ENCODE data around the gene DCUN1D5.

The DCUN1D5 gene

GRCh38 chr11:103079833-103080232, 12.1 kb downstream of the DCUN1D5 start:
- no peak overlapping the region for H3K4me3 ChIP-seq (replicated peaks in 1 of 2; ENCODE audit: low read depth in 2 of 2, low read length in 2 of 2)
- TF ChIP-seq CTCF (IDR thresholded peaks at IDR 0.05; ENCODE audit: low read depth, low read length), result no peak
- DNase-seq (ENCODE audit: low read depth in 2 of 2), result peak; percentile 6 to 41

GRCh38 chr11:103078710-103079109, 13.2 kb downstream of the DCUN1D5 start:
- no peak for DNase-seq (ENCODE audit: low read depth in 2 of 2)
- no peak overlapping the region for H3K4me3 ChIP-seq (replicated peaks in 1 of 2; ENCODE audit: low read depth in 2 of 2, low read length in 2 of 2)
- no peak for TF ChIP-seq CTCF (IDR thresholded peaks at IDR 0.05; ENCODE audit: low read depth, low read length)

- no peak for DNase-seq (ENCODE audit: low read depth in 2 of 2)
- H3K4me3 ChIP-seq (replicated peaks in 1 of 2; ENCODE audit: low read depth in 2 of 2, low read length in 2 of 2), result no peak overlapping the region
- TF ChIP-seq CTCF (IDR thresholded peaks at IDR 0.05; ENCODE audit: low read depth, low read length), result no peak
These were observed 14.4 kb downstream of the DCUN1D5 start for GRCh38 chr11:103077554-103077953.

GRCh38 chr11:103076361-103076760, 15.6 kb downstream of the DCUN1D5 start:
- TF ChIP-seq CTCF (IDR thresholded peaks at IDR 0.05; ENCODE audit: low read depth, low read length), result no peak
- DNase-seq (ENCODE audit: low read depth in 2 of 2), result no peak
- H3K4me3 ChIP-seq (replicated peaks in 1 of 2; ENCODE audit: low read depth in 2 of 2, low read length in 2 of 2), result no peak overlapping the region

GRCh38 chr11:103071008-103071407, 21.0 kb downstream of the DCUN1D5 start:
- TF ChIP-seq CTCF (IDR thresholded peaks at IDR 0.05; ENCODE audit: low read depth, low read length), result no peak
- H3K4me3 ChIP-seq (replicated peaks in 1 of 2; ENCODE audit: low read depth in 2 of 2, low read length in 2 of 2), result no peak overlapping the region
- no peak for DNase-seq (ENCODE audit: low read depth in 2 of 2)

GRCh38 chr11:103070142-103070541, 21.8 kb downstream of the DCUN1D5 start:
- no peak overlapping the region for H3K4me3 ChIP-seq (replicated peaks in 1 of 2; ENCODE audit: low read depth in 2 of 2, low read length in 2 of 2)
- no peak for TF ChIP-seq CTCF (IDR thresholded peaks at IDR 0.05; ENCODE audit: low read depth, low read length)
- DNase-seq (ENCODE audit: low read depth in 2 of 2), result no peak

GRCh38 chr11:103069367-103069766, 22.6 kb downstream of the DCUN1D5 start:
- TF ChIP-seq CTCF (IDR thresholded peaks at IDR 0.05; ENCODE audit: low read depth, low read length), result no peak
- H3K4me3 ChIP-seq (replicated peaks in 1 of 2; ENCODE audit: low read depth in 2 of 2, low read length in 2 of 2), result no peak overlapping the region

More at GRCh38 chr11:103069367-103069766, 22.6 kb downstream of the DCUN1D5 start:
- no peak for DNase-seq (ENCODE audit: low read depth in 2 of 2)
